Neural cell (in vitro differentiated cells): ENCODE data around the gene PAK3. TPM values are rescaled to one million over a fixed set of nuclear protein-coding genes. Genes with fewer than 3 reads are reported as not detected.

ENCODE experiments used
- H2AFZ ChIP-seq: fragments of 200-600, 300-800 bp; sonication (generic), shearing (Covaris generic); 2 replicates; pipeline ENCODE4 v1.6.0; 2014; ENCODE audit warnings: low read depth, mild to moderate bottlenecking, antibody characterized with exemption, low read length, moderate library complexity
- H3F3A ChIP-seq: fragments of 200-600 bp; shearing (Covaris generic); 2 replicates; pipeline ENCODE4 v1.6.1; 2016; ENCODE audit warnings: mild to moderate bottlenecking, moderate library complexity, mixed read lengths, antibody characterized with exemption, low read length; ENCODE audit not compliant: insufficient read depth, poor library complexity, severe bottlenecking
- H3K27ac ChIP-seq: fragments of 200-600, 300-800 bp; sonication (generic), shearing (Covaris generic); 2 replicates; pipeline ENCODE4 v1.5.1; 2014; ENCODE audit warnings: mild to moderate bottlenecking, low read length, moderate library complexity
- H3K27me3 ChIP-seq: fragments of 300-800, 200-600 bp; sonication (generic), shearing (Covaris generic); 2 replicates; pipeline ENCODE4 v1.6.0; 2014; ENCODE audit warnings: mild to moderate bottlenecking, low read depth, low read length, moderate library complexity; ENCODE audit not compliant: insufficient read depth
- H3K36me3 ChIP-seq: fragments of 300-800, 200-600 bp; sonication (generic), shearing (Covaris generic); 2 replicates; pipeline ENCODE4 v1.5.1; 2014; ENCODE audit warnings: mild to moderate bottlenecking, antibody characterized with exemption, low read length, moderate library complexity; ENCODE audit not compliant: insufficient read depth
- H3K4me2 ChIP-seq: fragments of 300-800, 200-600 bp; sonication (generic), shearing (Covaris generic); 2 replicates; pipeline ENCODE4 v1.6.0; 2014; ENCODE audit warnings: mild to moderate bottlenecking, low read length
- H3K4me3 ChIP-seq: fragments of 300-800, 200-600 bp; sonication (generic), shearing (Covaris generic); 2 replicates; pipeline ENCODE4 v1.5.1; 2014; ENCODE audit warnings: mild to moderate bottlenecking, low read length, moderate library complexity
- H3K79me2 ChIP-seq: fragments of 200-600 bp; shearing (Covaris generic); replicated peaks from 2 replicates; pipeline ENCODE4 v1.6.0; 2014; ENCODE audit warnings: mild to moderate bottlenecking, low read length, moderate library complexity; ENCODE audit not compliant: insufficient read depth
- H3K9ac ChIP-seq: fragments of 300-800, 200-600 bp; sonication (generic), shearing (Covaris generic); 2 replicates; pipeline ENCODE4 v1.6.1; 2016; ENCODE audit warnings: mild to moderate bottlenecking, low read length, mixed read lengths
- H3K9me2 ChIP-seq: fragments of 200-600 bp; shearing (Covaris generic); 2 replicates; pipeline ENCODE4 v1.6.1; 2016; ENCODE audit warnings: mild to moderate bottlenecking, low read length, mixed read lengths; ENCODE audit not compliant: insufficient read depth
- H3K9me3 ChIP-seq: fragments of 200-600, 300-800 bp; sonication (generic), shearing (Covaris generic); 2 replicates; pipeline ENCODE4 v1.6.1; 2016; ENCODE audit warnings: mild to moderate bottlenecking, mixed run types, low read length, moderate library complexity, mixed read lengths
- H4K20me1 ChIP-seq: fragments of 200-600 bp; shearing (Covaris generic); 2 replicates; pipeline ENCODE4 v1.6.1; 2016; ENCODE audit warnings: mild to moderate bottlenecking, mixed run types; ENCODE audit not compliant: insufficient read depth
- EP300 ChIP-seq: fragments of 450-650 bp; conservative IDR thresholded peaks from 2 replicates; pipeline ENCODE4 v1.6.1; 2014; ENCODE audit warnings: antibody characterized with exemption, mild to moderate bottlenecking, moderate library complexity; ENCODE audit not compliant: poor library complexity, severe bottlenecking
- EZH2 ChIP-seq: fragments of 200-600, 300-800 bp; shearing (Covaris generic), sonication (generic); IDR thresholded peaks from 2 replicates; pipeline ENCODE4 v1.6.1; 2014; ENCODE audit warnings: antibody characterized with exemption, low read length, borderline replicate concordance, mild to moderate bottlenecking; ENCODE audit not compliant: insufficient read depth, poor library complexity, severe bottlenecking
- MXI1 ChIP-seq: fragments of 450-650 bp; conservative IDR thresholded peaks from 2 replicates; pipeline ENCODE4 v1.6.1; 2014; ENCODE audit warnings: antibody characterized with exemption, mild to moderate bottlenecking; ENCODE audit not compliant: poor library complexity, severe bottlenecking
- POLR2AphosphoS5 ChIP-seq: IDR thresholded peaks from 2 replicates; pipeline ENCODE4 v1.6.1; 2012
- RAD21 ChIP-seq: fragments of 450-650 bp; conservative IDR thresholded peaks from 2 replicates; pipeline ENCODE4 v1.6.1; 2014; ENCODE audit warnings: antibody characterized with exemption, mild to moderate bottlenecking, moderate library complexity
- SMC3 ChIP-seq: fragments of 450-650 bp; conservative IDR thresholded peaks from 2 replicates; pipeline ENCODE4 v1.6.1; 2014; ENCODE audit warnings: antibody characterized with exemption, mild to moderate bottlenecking, moderate library complexity; ENCODE audit not compliant: poor library complexity
- TAF1 ChIP-seq: IDR thresholded peaks from 2 replicates; pipeline ENCODE4 v1.6.1; 2012; ENCODE audit warnings: low read depth
- polyA plus RNA-seq: library from polyadenylated mRNA; depleted of rRNA; stranded (reverse); fragments of >200 nt; gene quantifications from 2 replicates; pipeline ENCODE4 v1.2.3, GENCODE V29; 2014
- TF ChIP-seq, protein P1 (sequence below): IDR thresholded peaks from 2 replicates; pipeline ENCODE4 v1.6.1; 2012; ENCODE audit warnings: borderline replicate concordance
- TF ChIP-seq, protein P2 (sequence below): fragments of 450-650 bp; IDR thresholded peaks from 2 replicates; pipeline ENCODE4 v1.5.1; 2014; ENCODE audit warnings: antibody characterized with exemption, mild to moderate bottlenecking, moderate library complexity; ENCODE audit not compliant: poor library complexity, severe bottlenecking

PAK3 gene
- polyA plus RNA-seq, 1 donor from 2014 or later, result 92.4 TPM

DNA sequence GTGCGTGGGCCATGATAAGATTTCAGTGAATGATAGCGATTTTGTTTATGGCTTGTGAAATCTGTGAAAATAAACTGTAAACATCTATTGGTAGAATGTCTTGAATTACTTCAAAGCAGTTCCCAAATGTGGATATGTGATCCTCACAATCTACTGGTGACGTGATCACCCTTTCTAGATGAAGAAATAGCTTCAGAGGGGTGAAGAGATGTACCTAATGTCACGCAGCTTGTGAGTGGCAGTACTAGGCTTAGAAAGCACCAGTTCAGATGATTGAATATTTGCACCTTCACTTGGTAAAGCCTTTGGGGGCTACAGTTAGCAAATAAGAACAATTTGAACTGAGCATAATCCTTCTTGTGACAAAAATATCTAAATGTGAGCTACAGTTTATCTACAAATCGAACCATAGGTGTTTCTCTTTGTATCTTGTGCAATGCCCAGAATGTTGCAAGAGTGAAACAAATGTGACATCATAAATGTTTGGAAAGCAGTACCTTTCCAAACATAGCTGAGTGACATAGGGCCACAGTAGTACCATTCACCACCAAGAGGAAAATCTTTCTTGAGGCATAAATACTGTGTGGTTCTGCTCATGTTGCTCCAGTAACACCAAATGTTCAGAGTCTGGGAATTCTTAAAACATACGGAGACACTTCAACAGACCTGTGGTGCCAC lies 14.2 kb downstream of the PAK3 start:
- H3K9me3 ChIP-seq, result no peaks in the 10 kb centered on the region
- no peaks in the 10 kb centered on the region for H4K20me1 ChIP-seq
- H3K4me3 ChIP-seq, result no peak overlapping the region
- no peaks in the 10 kb centered on the region for H3K79me2 ChIP-seq
- no peak overlapping the region for H3K27ac ChIP-seq
- H3K4me2 ChIP-seq, result no peak overlapping the region
- H3K36me3 ChIP-seq, result no peaks in the 10 kb centered on the region
- TF ChIP-seq EZH2 (no peak), SMC3 (no peak)
- TF ChIP-seq, protein P1, sequence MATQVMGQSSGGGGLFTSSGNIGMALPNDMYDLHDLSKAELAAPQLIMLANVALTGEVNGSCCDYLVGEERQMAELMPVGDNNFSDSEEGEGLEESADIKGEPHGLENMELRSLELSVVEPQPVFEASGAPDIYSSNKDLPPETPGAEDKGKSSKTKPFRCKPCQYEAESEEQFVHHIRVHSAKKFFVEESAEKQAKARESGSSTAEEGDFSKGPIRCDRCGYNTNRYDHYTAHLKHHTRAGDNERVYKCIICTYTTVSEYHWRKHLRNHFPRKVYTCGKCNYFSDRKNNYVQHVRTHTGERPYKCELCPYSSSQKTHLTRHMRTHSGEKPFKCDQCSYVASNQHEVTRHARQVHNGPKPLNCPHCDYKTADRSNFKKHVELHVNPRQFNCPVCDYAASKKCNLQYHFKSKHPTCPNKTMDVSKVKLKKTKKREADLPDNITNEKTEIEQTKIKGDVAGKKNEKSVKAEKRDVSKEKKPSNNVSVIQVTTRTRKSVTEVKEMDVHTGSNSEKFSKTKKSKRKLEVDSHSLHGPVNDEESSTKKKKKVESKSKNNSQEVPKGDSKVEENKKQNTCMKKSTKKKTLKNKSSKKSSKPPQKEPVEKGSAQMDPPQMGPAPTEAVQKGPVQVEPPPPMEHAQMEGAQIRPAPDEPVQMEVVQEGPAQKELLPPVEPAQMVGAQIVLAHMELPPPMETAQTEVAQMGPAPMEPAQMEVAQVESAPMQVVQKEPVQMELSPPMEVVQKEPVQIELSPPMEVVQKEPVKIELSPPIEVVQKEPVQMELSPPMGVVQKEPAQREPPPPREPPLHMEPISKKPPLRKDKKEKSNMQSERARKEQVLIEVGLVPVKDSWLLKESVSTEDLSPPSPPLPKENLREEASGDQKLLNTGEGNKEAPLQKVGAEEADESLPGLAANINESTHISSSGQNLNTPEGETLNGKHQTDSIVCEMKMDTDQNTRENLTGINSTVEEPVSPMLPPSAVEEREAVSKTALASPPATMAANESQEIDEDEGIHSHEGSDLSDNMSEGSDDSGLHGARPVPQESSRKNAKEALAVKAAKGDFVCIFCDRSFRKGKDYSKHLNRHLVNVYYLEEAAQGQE, result no peak
- TF ChIP-seq, protein P2, sequence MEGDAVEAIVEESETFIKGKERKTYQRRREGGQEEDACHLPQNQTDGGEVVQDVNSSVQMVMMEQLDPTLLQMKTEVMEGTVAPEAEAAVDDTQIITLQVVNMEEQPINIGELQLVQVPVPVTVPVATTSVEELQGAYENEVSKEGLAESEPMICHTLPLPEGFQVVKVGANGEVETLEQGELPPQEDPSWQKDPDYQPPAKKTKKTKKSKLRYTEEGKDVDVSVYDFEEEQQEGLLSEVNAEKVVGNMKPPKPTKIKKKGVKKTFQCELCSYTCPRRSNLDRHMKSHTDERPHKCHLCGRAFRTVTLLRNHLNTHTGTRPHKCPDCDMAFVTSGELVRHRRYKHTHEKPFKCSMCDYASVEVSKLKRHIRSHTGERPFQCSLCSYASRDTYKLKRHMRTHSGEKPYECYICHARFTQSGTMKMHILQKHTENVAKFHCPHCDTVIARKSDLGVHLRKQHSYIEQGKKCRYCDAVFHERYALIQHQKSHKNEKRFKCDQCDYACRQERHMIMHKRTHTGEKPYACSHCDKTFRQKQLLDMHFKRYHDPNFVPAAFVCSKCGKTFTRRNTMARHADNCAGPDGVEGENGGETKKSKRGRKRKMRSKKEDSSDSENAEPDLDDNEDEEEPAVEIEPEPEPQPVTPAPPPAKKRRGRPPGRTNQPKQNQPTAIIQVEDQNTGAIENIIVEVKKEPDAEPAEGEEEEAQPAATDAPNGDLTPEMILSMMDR, result no peak
- H2AFZ ChIP-seq, result no peak overlapping the region
- no peaks in the 10 kb centered on the region for H3F3A ChIP-seq
- no peaks in the 10 kb centered on the region for H3K9me2 ChIP-seq
- no peak overlapping the region for H3K9ac ChIP-seq
- H3K27me3 ChIP-seq, result no peaks in the 10 kb centered on the region

DNA sequence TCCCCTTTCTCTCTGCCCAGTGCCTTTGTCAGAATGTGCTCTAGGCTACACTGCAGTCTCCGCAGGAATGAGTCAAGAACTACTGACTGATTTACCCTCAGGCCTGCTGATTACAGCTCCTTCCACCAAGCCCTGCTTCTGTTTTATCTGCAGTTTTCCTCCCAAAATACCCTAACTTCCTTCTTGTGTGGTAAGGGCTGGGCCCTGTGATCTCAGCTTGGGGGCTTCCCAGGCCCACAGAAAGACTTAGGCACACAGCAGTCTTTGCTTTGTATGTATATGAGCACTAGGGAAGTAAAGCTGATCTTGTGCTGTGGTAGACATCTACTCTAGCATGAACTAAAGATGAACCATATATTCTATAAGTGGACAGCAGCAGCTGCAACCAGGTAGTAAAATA lies 18.8 kb downstream of the PAK3 start:
- no peaks in the 10 kb centered on the region for H3K9me2 ChIP-seq
- no peak overlapping the region for H3K4me2 ChIP-seq
- no peak overlapping the region for H3K4me3 ChIP-seq
- no peaks in the 10 kb centered on the region for H3K79me2 ChIP-seq
- H3F3A ChIP-seq, result no peaks in the 10 kb centered on the region
- H2AFZ ChIP-seq, result no peak overlapping the region
- TF ChIP-seq POLR2AphosphoS5, result no peak
- TF ChIP-seq, protein P1, result no peak
- TF ChIP-seq MXI1, result no peak
- TF ChIP-seq, protein P2, result no peak
- TF ChIP-seq SMC3, result no peak
- TF ChIP-seq RAD21, result no peak
- no peak for TF ChIP-seq EP300
- TF ChIP-seq TAF1, result no peak
- TF ChIP-seq EZH2, result no peak
- no peaks in the 10 kb centered on the region for H3K27me3 ChIP-seq
- no peaks in the 10 kb centered on the region for H3K9me3 ChIP-seq
- no peaks in the 10 kb centered on the region for H4K20me1 ChIP-seq
- no peak overlapping the region for H3K27ac ChIP-seq
- no peaks in the 10 kb centered on the region for H3K36me3 ChIP-seq
- no peak overlapping the region for H3K9ac ChIP-seq
